HL-60 (cell line): ENCODE results near the gene SERPINA1.
"Not testable (repeated sequence)": the region's sequence is repeated elsewhere in the genome, so short reads cannot be mapped to it uniquely, and the experiment has no call there.

Experiments used
- GABPA ChIP-seq: IDR thresholded peaks from 2 replicates; pipeline ENCODE4 v1.6.1; 2012; ENCODE audit warnings: low read depth
- POLR2AphosphoS5 ChIP-seq: IDR thresholded peaks from 2 replicates; pipeline ENCODE4 v1.6.1; 2012; ENCODE audit warnings: low read depth
- REST ChIP-seq: IDR thresholded peaks from 2 replicates; pipeline ENCODE4 v1.6.1; 2012; ENCODE audit warnings: low read depth; ENCODE audit not compliant: insufficient replicate concordance
- TF ChIP-seq, protein P1 (sequence below): IDR thresholded peaks from one replicate; pipeline ENCODE4 v1.5.1; 2011; ENCODE audit warnings: low read length, control low read depth, inconsistent platforms; ENCODE audit not compliant: insufficient read depth

DNA sequence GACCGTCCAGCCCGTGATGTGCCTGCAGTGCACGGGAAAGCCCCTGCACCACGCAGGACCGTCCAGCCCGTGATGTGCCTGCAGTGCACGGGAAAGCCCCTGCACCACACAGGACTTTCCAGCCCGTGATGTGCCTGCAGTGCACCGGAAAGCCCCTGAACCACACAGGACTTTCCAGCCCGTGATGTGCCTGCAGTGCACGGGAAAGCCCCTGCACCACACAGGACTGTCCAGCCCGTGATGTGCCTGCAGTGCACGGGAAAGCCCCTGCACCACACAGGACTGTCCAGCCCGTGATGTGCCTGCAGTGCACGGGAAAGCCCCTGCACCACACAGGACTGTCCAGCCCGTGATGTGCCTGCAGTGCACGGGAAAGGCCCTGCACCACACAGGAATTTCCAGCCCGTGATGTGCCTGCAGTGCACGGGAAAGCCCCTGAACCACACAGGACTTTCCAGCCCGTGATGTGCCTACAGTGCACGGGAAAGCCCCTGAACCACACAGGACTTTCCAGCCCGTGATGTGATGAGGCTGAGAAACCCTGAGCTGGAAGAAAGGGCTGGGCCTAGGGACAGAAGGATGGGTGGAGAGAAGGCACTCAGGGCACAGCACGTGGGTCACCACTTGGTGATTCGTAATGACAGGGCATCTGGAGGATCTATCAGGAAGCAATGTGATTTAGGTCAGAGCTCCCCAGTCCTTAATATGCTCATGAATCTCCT is 42.2 kb downstream of the SERPINA1 start:
- TF ChIP-seq, protein P1, sequence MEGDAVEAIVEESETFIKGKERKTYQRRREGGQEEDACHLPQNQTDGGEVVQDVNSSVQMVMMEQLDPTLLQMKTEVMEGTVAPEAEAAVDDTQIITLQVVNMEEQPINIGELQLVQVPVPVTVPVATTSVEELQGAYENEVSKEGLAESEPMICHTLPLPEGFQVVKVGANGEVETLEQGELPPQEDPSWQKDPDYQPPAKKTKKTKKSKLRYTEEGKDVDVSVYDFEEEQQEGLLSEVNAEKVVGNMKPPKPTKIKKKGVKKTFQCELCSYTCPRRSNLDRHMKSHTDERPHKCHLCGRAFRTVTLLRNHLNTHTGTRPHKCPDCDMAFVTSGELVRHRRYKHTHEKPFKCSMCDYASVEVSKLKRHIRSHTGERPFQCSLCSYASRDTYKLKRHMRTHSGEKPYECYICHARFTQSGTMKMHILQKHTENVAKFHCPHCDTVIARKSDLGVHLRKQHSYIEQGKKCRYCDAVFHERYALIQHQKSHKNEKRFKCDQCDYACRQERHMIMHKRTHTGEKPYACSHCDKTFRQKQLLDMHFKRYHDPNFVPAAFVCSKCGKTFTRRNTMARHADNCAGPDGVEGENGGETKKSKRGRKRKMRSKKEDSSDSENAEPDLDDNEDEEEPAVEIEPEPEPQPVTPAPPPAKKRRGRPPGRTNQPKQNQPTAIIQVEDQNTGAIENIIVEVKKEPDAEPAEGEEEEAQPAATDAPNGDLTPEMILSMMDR = not testable (repeated sequence)
- TF ChIP-seq POLR2AphosphoS5, GABPA, REST: not testable (repeated sequence)
